ENCODE data around the gene PAFAH1B2. TPM values are rescaled to one million over a fixed set of nuclear protein-coding genes. Genes with fewer than 3 reads are reported as not detected.

Gene PAFAH1B2
- total and polyA plus RNA-seq, 2 experiments from 2014 or later: 87.5 to 148 TPM

DNA sequence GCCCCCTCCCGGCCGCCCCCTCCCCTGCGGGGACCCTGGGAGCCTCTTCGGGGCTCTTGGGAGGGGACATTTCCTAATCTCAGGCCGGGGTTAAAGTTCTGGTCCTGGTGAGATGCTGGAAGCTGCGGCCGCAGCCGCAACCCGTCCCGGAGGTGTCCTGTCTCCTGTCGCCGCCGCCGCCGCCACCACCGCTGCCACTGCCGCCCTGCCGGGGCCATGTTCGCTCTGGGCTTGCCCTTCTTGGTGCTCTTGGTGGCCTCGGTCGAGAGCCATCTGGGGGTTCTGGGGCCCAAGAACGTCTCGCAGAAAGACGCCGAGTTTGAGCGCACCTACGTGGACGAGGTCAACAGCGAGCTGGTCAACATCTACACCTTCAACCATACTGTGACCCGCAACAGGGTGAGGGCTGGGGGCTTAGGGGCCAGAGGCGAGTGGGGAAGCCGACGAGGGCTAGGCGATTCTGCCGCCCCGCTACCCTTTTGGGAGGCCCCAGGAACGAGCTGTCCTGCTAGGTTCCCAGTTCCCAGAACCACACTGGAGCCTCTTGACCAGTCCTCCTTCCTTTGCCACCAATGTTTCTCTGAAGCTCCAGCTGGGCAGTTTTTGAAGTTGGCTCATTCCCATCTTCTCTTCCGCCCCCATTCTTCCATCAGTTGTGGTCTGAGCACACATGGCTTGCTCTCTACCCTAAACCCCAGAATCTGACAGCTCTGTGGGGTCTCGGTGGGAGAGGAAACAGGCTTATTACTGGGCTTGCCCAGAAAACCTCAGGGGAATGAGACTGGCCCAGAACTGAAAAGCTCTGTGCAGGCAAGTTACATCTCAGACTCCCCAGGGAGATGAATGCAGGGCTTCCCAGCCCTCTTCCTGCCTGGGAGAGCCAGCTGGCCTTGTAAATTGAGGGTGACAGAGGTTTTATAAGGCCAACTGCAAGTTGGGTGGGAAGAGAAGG lies 35.2 kb downstream of the PAFAH1B2 start (continued):
- TF ChIP-seq, protein P1, sequence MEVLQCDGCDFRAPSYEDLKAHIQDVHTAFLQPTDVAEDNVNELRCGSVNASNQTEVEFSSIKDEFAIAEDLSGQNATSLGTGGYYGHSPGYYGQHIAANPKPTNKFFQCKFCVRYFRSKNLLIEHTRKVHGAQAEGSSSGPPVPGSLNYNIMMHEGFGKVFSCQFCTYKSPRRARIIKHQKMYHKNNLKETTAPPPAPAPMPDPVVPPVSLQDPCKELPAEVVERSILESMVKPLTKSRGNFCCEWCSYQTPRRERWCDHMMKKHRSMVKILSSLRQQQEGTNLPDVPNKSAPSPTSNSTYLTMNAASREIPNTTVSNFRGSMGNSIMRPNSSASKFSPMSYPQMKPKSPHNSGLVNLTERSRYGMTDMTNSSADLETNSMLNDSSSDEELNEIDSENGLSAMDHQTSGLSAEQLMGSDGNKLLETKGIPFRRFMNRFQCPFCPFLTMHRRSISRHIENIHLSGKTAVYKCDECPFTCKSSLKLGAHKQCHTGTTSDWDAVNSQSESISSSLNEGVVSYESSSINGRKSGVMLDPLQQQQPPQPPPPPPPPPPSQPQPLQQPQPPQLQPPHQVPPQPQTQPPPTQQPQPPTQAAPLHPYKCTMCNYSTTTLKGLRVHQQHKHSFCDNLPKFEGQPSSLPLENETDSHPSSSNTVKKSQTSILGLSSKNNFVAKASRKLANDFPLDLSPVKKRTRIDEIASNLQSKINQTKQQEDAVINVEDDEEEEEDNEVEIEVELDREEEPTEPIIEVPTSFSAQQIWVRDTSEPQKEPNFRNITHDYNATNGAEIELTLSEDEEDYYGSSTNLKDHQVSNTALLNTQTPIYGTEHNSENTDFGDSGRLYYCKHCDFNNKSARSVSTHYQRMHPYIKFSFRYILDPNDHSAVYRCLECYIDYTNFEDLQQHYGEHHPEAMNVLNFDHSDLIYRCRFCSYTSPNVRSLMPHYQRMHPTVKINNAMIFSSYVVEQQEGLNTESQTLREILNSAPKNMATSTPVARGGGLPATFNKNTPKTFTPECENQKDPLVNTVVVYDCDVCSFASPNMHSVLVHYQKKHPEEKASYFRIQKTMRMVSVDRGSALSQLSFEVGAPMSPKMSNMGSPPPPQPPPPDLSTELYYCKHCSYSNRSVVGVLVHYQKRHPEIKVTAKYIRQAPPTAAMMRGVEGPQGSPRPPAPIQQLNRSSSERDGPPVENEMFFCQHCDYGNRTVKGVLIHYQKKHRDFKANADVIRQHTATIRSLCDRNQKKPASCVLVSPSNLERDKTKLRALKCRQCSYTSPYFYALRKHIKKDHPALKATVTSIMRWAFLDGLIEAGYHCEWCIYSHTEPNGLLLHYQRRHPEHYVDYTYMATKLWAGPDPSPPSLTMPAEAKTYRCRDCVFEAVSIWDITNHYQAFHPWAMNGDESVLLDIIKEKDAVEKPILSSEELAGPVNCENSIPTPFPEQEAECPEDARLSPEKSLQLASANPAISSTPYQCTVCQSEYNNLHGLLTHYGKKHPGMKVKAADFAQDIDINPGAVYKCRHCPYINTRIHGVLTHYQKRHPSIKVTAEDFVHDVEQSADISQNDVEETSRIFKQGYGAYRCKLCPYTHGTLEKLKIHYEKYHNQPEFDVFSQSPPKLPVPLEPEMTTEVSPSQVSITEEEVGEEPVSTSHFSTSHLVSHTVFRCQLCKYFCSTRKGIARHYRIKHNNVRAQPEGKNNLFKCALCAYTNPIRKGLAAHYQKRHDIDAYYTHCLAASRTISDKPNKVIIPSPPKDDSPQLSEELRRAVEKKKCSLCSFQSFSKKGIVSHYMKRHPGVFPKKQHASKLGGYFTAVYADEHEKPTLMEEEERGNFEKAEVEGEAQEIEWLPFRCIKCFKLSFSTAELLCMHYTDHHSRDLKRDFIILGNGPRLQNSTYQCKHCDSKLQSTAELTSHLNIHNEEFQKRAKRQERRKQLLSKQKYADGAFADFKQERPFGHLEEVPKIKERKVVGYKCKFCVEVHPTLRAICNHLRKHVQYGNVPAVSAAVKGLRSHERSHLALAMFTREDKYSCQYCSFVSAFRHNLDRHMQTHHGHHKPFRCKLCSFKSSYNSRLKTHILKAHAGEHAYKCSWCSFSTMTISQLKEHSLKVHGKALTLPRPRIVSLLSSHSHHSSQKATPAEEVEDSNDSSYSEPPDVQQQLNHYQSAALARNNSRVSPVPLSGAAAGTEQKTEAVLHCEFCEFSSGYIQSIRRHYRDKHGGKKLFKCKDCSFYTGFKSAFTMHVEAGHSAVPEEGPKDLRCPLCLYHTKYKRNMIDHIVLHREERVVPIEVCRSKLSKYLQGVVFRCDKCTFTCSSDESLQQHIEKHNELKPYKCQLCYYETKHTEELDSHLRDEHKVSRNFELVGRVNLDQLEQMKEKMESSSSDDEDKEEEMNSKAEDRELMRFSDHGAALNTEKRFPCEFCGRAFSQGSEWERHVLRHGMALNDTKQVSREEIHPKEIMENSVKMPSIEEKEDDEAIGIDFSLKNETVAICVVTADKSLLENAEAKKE (CRISPR knock-in tag; IDR thresholded peaks at IDR 0.05): no peak
- no peak for TF ChIP-seq NANOG (IDR thresholded peaks at IDR 0.05; ENCODE audit: borderline replicate concordance)
- TF ChIP-seq CREB1 (CRISPR knock-in tag; IDR thresholded peaks at IDR 0.05; ENCODE audit: low read depth): no peak
- TF ChIP-seq ZNF331 (CRISPR knock-in tag; IDR thresholded peaks at IDR 0.05; ENCODE audit: low read depth): no peak
- TF ChIP-seq, protein P2, sequence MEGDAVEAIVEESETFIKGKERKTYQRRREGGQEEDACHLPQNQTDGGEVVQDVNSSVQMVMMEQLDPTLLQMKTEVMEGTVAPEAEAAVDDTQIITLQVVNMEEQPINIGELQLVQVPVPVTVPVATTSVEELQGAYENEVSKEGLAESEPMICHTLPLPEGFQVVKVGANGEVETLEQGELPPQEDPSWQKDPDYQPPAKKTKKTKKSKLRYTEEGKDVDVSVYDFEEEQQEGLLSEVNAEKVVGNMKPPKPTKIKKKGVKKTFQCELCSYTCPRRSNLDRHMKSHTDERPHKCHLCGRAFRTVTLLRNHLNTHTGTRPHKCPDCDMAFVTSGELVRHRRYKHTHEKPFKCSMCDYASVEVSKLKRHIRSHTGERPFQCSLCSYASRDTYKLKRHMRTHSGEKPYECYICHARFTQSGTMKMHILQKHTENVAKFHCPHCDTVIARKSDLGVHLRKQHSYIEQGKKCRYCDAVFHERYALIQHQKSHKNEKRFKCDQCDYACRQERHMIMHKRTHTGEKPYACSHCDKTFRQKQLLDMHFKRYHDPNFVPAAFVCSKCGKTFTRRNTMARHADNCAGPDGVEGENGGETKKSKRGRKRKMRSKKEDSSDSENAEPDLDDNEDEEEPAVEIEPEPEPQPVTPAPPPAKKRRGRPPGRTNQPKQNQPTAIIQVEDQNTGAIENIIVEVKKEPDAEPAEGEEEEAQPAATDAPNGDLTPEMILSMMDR (conservative IDR thresholded peaks at IDR 0.05; ENCODE audit: low read depth in 2 of 2): no peak
- TF ChIP-seq, protein P3, sequence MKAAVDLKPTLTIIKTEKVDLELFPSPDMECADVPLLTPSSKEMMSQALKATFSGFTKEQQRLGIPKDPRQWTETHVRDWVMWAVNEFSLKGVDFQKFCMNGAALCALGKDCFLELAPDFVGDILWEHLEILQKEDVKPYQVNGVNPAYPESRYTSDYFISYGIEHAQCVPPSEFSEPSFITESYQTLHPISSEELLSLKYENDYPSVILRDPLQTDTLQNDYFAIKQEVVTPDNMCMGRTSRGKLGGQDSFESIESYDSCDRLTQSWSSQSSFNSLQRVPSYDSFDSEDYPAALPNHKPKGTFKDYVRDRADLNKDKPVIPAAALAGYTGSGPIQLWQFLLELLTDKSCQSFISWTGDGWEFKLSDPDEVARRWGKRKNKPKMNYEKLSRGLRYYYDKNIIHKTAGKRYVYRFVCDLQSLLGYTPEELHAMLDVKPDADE (IDR thresholded peaks at IDR 0.05): no peak

Data from GM23338 (cell line).